A673 (cell line): ENCODE measurements around the gene CCDC71. TPM values are rescaled to one million over a fixed set of nuclear protein-coding genes. Genes with fewer than 3 reads are reported as not detected.

ENCODE experiments used
- BruUV-seq: library from RNA; stranded (reverse); fragments of 400-500 nt; replicated peaks from 2 replicates; lab custom pipeline; 2021; lab: Mats Ljungman, UMichigan
- CTCF ChIA-PET: fragments of 300-600 bp; sonication (Branson Sonifier 250); formaldehyde crosslinking; loops from one replicate; lab custom pipeline; 2022; ENCODE audit warnings: antibody characterized with exemption; lab: Charles Lee
- POLR2A ChIA-PET: fragments of 300-600 bp; sonication (Branson Sonifier 250); formaldehyde crosslinking; loops from one replicate; lab custom pipeline; 2022; ENCODE audit warnings: antibody characterized with exemption; ENCODE audit not compliant: low non-redundant PET; lab: Charles Lee
- DNase-seq: peaks from one replicate; pipeline ENCODE4 v3.0.0-alpha.2; 2015; ENCODE audit warnings: low spot score
- H3K27ac ChIP-seq: fragments of 200-600 bp; sonication (generic); 2 replicates; pipeline ENCODE4 v1.5.1; 2016; ENCODE audit warnings: mixed run types, low read depth, mild to moderate bottlenecking, mixed read lengths, antibody characterized with exemption, low read length; ENCODE audit not compliant: poor library complexity, severe bottlenecking
- H3K27me3 ChIP-seq: fragments of 200-600 bp; sonication (generic); replicated peaks from 2 replicates; pipeline ENCODE4 v1.6.1; 2017; ENCODE audit warnings: mixed run types, low read depth, mild to moderate bottlenecking, mixed read lengths, antibody characterized with exemption, low read length; ENCODE audit not compliant: insufficient read depth, poor library complexity
- H3K36me3 ChIP-seq: fragments of 200-600 bp; sonication (generic); 2 replicates; pipeline ENCODE4 v1.6.1; 2016; ENCODE audit warnings: mixed run types, mild to moderate bottlenecking, mixed read lengths, antibody characterized with exemption, low read length; ENCODE audit not compliant: insufficient read depth, poor library complexity, severe bottlenecking
- H3K4me1 ChIP-seq: fragments of 200-600 bp; sonication (generic); 2 replicates; pipeline ENCODE4 v1.6.1; 2017; ENCODE audit warnings: mixed run types, mild to moderate bottlenecking, mixed read lengths, antibody characterized with exemption, low read length; ENCODE audit not compliant: insufficient read depth, poor library complexity, severe bottlenecking
- H3K4me3 ChIP-seq: fragments of 200-600 bp; sonication (generic); 2 replicates; pipeline ENCODE4 v1.5.1; 2016; ENCODE audit warnings: low read depth, mixed run types, mild to moderate bottlenecking, mixed read lengths, low read length; ENCODE audit not compliant: poor library complexity, severe bottlenecking
- H3K9me3 ChIP-seq: fragments of 200-600 bp; sonication (generic); 2 replicates; pipeline ENCODE4 v1.6.1; 2016; ENCODE audit warnings: mixed run types, low read depth, mild to moderate bottlenecking, mixed read lengths, antibody characterized with exemption, low read length; ENCODE audit not compliant: poor library complexity, severe bottlenecking
- EZH2 ChIP-seq: fragments of 200-600 bp; sonication (generic); IDR thresholded peaks from 2 replicates; pipeline ENCODE4 v1.6.1; 2017; ENCODE audit warnings: borderline replicate concordance, low read depth, mild to moderate bottlenecking, mixed read lengths, antibody characterized with exemption, low read length; ENCODE audit not compliant: poor library complexity, severe bottlenecking
- intact Hi-C: fragments of 100-400 bp; cut with micrococcal nuclease; formaldehyde crosslinking; loops from one replicate; pipeline ENCODE4 v1.10.0; 2022; ENCODE audit not compliant: unreplicated experiment
- total RNA-seq: library from RNA; stranded (reverse); gene quantifications from 2 replicates; pipeline ENCODE4 v1.2.3, GENCODE V29; 2021
- TF ChIP-seq, protein P1 (sequence below): fragments of 300-800, 200-600 bp; sonication (generic); conservative IDR thresholded peaks from 2 replicates; pipeline ENCODE4 v1.5.1; 2017; ENCODE audit warnings: low read depth, mild to moderate bottlenecking, antibody characterized with exemption, low read length, moderate library complexity, mixed read lengths

Gene CCDC71
- total RNA-seq, 1 experiment from 2014 or later: 10.4 TPM

- POLR2A ChIA-PET: no interaction called here
- no peaks in the 10 kb centered on the region for H3K9me3 ChIP-seq
- no peak overlapping the region for H3K4me3 ChIP-seq
- CTCF ChIA-PET: no interaction called here
- H3K27ac ChIP-seq: no peak overlapping the region
- TF ChIP-seq, protein P1, sequence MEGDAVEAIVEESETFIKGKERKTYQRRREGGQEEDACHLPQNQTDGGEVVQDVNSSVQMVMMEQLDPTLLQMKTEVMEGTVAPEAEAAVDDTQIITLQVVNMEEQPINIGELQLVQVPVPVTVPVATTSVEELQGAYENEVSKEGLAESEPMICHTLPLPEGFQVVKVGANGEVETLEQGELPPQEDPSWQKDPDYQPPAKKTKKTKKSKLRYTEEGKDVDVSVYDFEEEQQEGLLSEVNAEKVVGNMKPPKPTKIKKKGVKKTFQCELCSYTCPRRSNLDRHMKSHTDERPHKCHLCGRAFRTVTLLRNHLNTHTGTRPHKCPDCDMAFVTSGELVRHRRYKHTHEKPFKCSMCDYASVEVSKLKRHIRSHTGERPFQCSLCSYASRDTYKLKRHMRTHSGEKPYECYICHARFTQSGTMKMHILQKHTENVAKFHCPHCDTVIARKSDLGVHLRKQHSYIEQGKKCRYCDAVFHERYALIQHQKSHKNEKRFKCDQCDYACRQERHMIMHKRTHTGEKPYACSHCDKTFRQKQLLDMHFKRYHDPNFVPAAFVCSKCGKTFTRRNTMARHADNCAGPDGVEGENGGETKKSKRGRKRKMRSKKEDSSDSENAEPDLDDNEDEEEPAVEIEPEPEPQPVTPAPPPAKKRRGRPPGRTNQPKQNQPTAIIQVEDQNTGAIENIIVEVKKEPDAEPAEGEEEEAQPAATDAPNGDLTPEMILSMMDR: no peak
- TF ChIP-seq EZH2: no peak
- H3K27me3 ChIP-seq: no peaks in the 10 kb centered on the region
- peak; percentile 28 for DNase-seq
- intact Hi-C loops: loop anchor here (10.0 kb wide), 1 partner anchor 272 kb away; no protein-coding TSS in a partner anchor
- H3K4me1 ChIP-seq: no peaks in the 10 kb centered on the region
- H3K36me3 ChIP-seq: no peaks in the 10 kb centered on the region
- no TSS peak for BruUV-seq
These were observed 7.1 kb upstream of the CCDC71 start for GRCh38 chr3:49173116-49173791.

DNA sequence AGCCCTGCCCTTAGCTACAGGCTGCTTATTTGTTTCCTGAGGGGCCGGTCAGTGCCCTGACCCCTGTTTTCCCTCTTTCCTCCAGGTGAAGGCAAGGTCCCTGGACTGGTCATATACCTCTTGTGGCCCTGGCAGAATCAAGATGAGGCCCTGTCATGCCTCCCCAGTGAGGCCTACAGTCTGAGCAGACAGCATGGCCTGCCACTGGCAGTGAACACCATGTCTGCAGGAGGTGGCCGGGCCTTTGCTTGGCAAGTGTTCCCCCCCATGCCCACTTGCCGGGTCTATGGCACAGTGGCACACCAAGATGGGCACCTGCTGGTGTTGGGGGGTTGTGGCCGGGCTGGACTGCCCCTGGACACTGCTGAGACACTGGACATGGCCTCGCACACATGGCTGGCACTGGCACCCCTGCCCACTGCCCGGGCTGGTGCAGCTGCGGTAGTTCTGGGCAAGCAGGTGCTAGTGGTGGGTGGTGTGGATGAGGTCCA is 6.5 kb upstream of the CCDC71 start:
- Histone ChIP-seq H3K27me3 (no peaks in the 10 kb centered on the region), H3K27ac (no peak overlapping the region), H3K9me3 (no peaks in the 10 kb centered on the region), H3K36me3 (no peaks in the 10 kb centered on the region), H3K4me1 (no peaks in the 10 kb centered on the region), H3K4me3 (no peak overlapping the region)
- no TSS peak for BruUV-seq
- POLR2A ChIA-PET: no interaction called here
- CTCF ChIA-PET: no interaction called here
- TF ChIP-seq, protein P1: no peak
- no peak for TF ChIP-seq EZH2
- DNase-seq: no peak
- intact Hi-C loops: loop anchor here (10.0 kb wide), 1 partner anchor 272 kb away; no protein-coding TSS in a partner anchor

- no peak for TF ChIP-seq EZH2
- TF ChIP-seq, protein P1: no peak
- no peaks in the 10 kb centered on the region for H3K9me3 ChIP-seq
- H3K27ac ChIP-seq: peak overlapping the region; percentile 63
- H3K4me3 ChIP-seq: peak overlapping the region; percentile 58
- H3K36me3 ChIP-seq: no peaks in the 10 kb centered on the region
- intact Hi-C loops: loop anchor here (10.0 kb wide), 1 partner anchor 273 kb away; no protein-coding TSS in a partner anchor
- DNase-seq: no peak
- no peaks in the 10 kb centered on the region for H3K4me1 ChIP-seq
- no peaks in the 10 kb centered on the region for H3K27me3 ChIP-seq
- POLR2A ChIA-PET: interaction anchor here (0.5 kb wide), 1 partner anchor 134 kb away, joined by 11 read pairs; no protein-coding TSS in a partner anchor
- CTCF ChIA-PET: interaction anchor here (0.5 to 1.6 kb wide), 2 partner anchors 168 to 423 kb away, joined by 3 to 5 read pairs; no protein-coding TSS in a partner anchor
- no TSS peak for BruUV-seq
These were observed 5.8 kb upstream of the CCDC71 start for GRCh38 chr3:49171775-49172500.
